ENCODE results near the gene SPRY1.

SPRY1 gene

DNA sequence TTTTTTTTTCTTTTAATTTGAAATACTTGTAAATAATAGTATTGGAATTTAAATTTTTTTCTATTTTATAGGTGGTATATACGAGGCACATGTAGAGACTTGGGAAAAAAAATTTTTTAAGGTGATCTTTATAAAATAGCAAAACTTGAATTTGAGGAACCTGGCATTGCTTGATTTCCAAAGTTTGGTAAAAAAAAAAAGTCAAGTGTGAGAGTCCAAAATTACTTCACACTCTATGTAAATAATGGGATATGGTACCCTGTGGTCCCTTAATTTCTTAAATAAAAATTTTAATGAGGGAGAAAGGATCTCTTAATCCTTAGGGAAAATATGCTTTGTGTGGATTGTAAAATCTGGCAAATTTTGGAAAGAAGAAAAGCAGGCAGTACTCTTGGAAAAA, 19.0 kb downstream of the SPRY1 start:
- in situ Hi-C loops (cut with HindIII; ENCODE audit: low sequenced_read_pairs): no loop called here
- no peak overlapping the region for H3K4me3 ChIP-seq (ENCODE audit: low read depth, low read length)
- TF ChIP-seq, protein P1, sequence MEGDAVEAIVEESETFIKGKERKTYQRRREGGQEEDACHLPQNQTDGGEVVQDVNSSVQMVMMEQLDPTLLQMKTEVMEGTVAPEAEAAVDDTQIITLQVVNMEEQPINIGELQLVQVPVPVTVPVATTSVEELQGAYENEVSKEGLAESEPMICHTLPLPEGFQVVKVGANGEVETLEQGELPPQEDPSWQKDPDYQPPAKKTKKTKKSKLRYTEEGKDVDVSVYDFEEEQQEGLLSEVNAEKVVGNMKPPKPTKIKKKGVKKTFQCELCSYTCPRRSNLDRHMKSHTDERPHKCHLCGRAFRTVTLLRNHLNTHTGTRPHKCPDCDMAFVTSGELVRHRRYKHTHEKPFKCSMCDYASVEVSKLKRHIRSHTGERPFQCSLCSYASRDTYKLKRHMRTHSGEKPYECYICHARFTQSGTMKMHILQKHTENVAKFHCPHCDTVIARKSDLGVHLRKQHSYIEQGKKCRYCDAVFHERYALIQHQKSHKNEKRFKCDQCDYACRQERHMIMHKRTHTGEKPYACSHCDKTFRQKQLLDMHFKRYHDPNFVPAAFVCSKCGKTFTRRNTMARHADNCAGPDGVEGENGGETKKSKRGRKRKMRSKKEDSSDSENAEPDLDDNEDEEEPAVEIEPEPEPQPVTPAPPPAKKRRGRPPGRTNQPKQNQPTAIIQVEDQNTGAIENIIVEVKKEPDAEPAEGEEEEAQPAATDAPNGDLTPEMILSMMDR (IDR thresholded peaks at IDR 0.05; ENCODE audit: low read depth, low read length): no peak
- DNase-seq (ENCODE audit: low read depth, low spot score): no peak

DNA sequence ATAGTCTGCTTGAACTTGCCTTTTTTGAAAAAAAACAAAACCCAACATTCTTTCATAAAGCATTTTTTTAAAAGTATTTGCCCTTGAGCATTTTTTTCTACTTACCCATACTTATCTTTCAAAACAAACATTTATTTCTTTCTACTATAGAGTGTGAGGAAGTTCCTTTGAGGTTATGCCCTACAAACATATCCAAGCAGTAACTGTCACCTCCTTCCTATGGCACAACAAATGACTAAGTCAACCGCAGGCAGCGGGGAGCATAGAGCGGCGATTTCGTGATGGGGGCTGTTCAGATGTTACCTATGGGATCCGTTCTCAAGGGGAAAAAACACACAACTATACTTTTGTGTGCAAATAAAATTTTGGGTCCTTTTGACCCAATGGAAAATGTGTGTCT, 19.4 kb downstream of the SPRY1 start:
- DNase-seq (ENCODE audit: low read depth, low spot score): peak; percentile 58
- in situ Hi-C loops (cut with HindIII; ENCODE audit: low sequenced_read_pairs): no loop called here
- H3K4me3 ChIP-seq (ENCODE audit: low read depth, low read length): no peak overlapping the region
- TF ChIP-seq, protein P1 (IDR thresholded peaks at IDR 0.05; ENCODE audit: low read depth, low read length): no peak

DNA sequence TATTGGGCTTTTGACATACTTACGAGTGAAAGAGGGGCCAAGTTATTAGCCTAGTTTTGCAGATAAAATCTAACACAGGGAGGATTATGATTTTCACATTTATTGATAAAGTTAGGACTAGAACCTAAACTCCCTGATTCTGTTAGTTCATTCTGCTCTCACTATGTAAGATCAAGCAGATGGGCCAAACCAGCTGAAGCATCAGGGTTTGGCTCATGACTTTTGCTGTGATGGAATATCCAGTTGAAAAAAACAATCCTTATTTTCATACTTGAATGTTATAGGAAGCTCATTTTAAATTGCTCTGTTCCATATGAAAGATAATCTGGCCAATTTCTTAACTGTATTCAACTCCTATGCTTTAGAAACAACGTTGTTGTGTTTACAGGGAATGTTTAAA, 21.2 kb downstream of the SPRY1 start:
- H3K4me3 ChIP-seq (ENCODE audit: low read depth, low read length): no peak overlapping the region
- in situ Hi-C loops (cut with HindIII; ENCODE audit: low sequenced_read_pairs): no loop called here
- peak; percentile 29 for DNase-seq (ENCODE audit: low read depth, low spot score)
- TF ChIP-seq, protein P1 (IDR thresholded peaks at IDR 0.05; ENCODE audit: low read depth, low read length): no peak

DNA sequence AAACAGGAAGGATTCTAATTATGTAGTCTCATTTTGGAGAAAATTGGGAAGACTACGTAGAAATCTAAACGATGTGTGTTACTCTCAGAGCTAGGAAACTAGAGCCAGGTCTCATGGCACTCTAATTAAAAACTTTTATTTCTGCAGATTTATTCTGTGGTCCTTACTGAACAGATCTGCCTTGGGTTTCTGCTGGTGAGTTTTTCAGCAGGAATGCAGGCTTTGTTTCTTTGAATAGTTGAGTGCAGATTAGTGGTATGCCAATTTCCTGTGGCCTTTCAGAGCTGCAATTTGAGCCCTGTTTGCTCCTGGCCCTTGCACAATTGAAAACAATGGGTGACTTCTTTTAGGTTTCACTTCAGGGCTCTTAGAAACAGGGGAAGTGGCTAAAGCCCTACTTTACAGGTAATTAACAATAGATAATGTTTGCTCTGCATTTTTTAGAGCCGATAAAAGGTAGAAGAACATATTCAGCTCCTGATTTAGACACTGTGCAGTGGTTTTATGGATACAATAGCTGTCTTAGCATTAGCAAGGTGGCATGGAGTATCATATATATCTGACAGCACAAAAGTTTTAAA, 21.8 kb downstream of the SPRY1 start:
- no peak overlapping the region for H3K4me3 ChIP-seq (ENCODE audit: low read depth, low read length)
- TF ChIP-seq, protein P1 (IDR thresholded peaks at IDR 0.05; ENCODE audit: low read depth, low read length): no peak
- peak; percentile 94 for DNase-seq (ENCODE audit: low read depth, low spot score)
- in situ Hi-C loops (cut with HindIII; ENCODE audit: low sequenced_read_pairs): no loop called here

DNA sequence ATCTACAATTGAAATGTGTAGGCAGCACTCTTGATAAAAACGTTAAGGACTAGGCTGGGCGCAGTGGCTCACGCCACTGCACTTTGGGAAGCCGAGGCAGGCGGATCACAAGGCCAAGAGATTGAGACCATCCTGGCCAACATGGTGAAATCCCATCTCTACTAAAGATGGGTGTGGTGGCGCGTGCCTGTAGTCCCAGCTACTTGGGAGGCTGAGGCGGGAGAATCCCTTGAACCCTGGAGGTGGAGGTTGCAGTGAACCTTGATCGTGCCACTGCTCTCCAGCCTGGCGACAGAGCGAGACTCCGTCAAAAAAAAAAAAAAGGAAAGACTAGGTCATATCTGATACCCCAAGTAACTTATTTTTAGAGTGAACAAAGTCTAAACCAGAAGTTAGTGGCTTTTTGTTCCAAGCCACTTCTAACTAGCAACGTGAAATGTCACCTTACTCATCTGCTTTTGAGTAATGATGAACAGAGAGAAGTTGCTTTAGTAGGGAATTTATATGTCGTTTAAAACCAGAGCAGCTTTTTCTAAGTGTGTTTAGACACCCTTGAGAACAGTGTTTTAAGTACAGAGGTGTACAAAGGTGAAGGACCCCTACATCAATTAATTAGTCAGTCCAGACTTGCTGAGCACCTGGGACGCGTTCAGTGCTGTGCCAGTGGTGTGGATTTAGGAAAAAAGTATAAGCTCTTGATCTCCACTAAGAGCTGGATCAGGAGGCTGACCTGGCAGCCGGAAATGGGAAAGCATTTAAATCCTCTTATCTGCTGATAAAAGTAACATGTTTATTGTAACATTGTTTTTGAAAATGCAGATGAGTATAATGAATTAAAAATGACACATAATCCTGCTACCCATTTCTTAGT, 23.5 kb downstream of the SPRY1 start:
- in situ Hi-C loops (cut with HindIII; ENCODE audit: low sequenced_read_pairs): no loop called here
- H3K4me3 ChIP-seq (ENCODE audit: low read depth, low read length): no peak overlapping the region
- no peak for DNase-seq (ENCODE audit: low read depth, low spot score)
- TF ChIP-seq, protein P1 (IDR thresholded peaks at IDR 0.05; ENCODE audit: low read depth, low read length): no peak

DNA sequence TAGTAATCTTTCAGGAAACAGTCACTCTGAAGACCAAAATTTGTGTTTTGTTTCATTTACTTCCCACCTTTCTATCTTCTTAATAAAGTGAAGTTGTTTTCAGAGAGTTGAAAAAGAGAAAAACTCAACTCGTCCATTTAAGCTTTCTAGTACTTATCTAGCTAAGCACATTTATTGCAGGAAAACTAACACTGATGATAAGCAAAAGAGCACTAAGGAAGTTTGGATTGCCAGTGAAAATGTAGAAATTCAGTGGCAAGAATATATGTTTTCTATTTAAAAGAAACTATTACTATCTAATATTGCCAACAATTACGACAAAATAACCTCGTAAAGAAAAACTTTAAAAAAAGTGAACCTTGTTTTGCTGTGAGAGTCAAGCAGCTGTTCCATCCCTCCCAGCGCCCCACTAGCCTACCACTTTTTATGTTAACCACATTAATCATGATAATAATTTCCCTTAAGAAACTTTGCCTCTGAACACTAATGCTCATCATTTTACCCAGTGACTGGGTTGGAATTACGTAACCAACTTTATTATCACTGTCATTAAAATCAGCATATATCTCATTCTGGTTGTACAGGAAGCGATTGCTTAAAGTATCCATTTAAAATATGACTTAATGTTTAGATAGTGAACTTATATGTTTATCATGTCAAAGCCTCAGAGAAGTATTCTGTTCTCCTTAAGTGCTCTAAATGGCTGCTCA, 24.8 kb downstream of the SPRY1 start:
- DNase-seq (ENCODE audit: low read depth, low spot score): no peak
- in situ Hi-C loops (cut with HindIII; ENCODE audit: low sequenced_read_pairs): no loop called here
- H3K4me3 ChIP-seq (ENCODE audit: low read depth, low read length): no peak overlapping the region

More for the DNA sequence above, 24.8 kb downstream of the SPRY1 start:
- TF ChIP-seq, protein P1 (IDR thresholded peaks at IDR 0.05; ENCODE audit: low read depth, low read length): no peak

Measured in astrocyte of the spinal cord (primary cell).